IMR-90 (cell line): ENCODE data around the gene NUDT7.

ENCODE experiments used
- BHLHE40 ChIP-seq: fragments of 150-350 bp; IDR thresholded peaks from 2 replicates; pipeline ENCODE4 v1.6.1; 2016; ENCODE audit warnings: mild to moderate bottlenecking, low read depth, low read length
- CEBPB ChIP-seq: IDR thresholded peaks from 2 replicates; pipeline ENCODE4 v1.6.1; 2012; ENCODE audit warnings: low read depth, low read length, improper control_type of control experiment
- CHD1 ChIP-seq: IDR thresholded peaks from 2 replicates; pipeline ENCODE4 v1.6.1; 2012; ENCODE audit warnings: low read depth, low read length, improper control_type of control experiment
- CTCF ChIP-seq: conservative IDR thresholded peaks from 2 replicates; pipeline ENCODE4 v1.5.1; 2012; ENCODE audit warnings: mild to moderate bottlenecking, low read depth, low read length, improper control_type of control experiment
- ELK1 ChIP-seq: fragments of 150-350 bp; IDR thresholded peaks from 2 replicates; pipeline ENCODE4 v1.6.1; 2016; ENCODE audit warnings: low read depth, mild to moderate bottlenecking, low read length, moderate library complexity, borderline replicate concordance
- MAFK ChIP-seq: IDR thresholded peaks from 2 replicates; pipeline ENCODE4 v1.6.1; 2012; ENCODE audit warnings: low read depth, low read length, improper control_type of control experiment
- MAZ ChIP-seq: IDR thresholded peaks from 2 replicates; pipeline ENCODE4 v1.6.1; 2012; ENCODE audit warnings: low read depth, mild to moderate bottlenecking, low read length, improper control_type of control experiment, moderate library complexity, borderline replicate concordance
- MXI1 ChIP-seq: IDR thresholded peaks from 2 replicates; pipeline ENCODE4 v1.6.1; 2012; ENCODE audit warnings: low read depth, mild to moderate bottlenecking, low read length, moderate library complexity, borderline replicate concordance
- POLR2A ChIP-seq: IDR thresholded peaks from 2 replicates; pipeline ENCODE4 v1.6.1; 2012; ENCODE audit warnings: mild to moderate bottlenecking, low read depth, low read length
- RAD21 ChIP-seq: IDR thresholded peaks from 2 replicates; pipeline ENCODE4 v1.6.1; 2012; ENCODE audit warnings: low read length, improper control_type of control experiment
- RCOR1 ChIP-seq: IDR thresholded peaks from 2 replicates; pipeline ENCODE4 v1.6.1; 2012; ENCODE audit warnings: mild to moderate bottlenecking, low read length, improper control_type of control experiment; ENCODE audit not compliant: insufficient replicate concordance

GRCh38 chr16:77711179-77711578 is 11.1 kb upstream of the NUDT7 start:
- TF ChIP-seq CTCF (no peak), CHD1 (no peak), RCOR1 (no peak), MAZ (no peak), BHLHE40 (no peak), POLR2A (no peak), RAD21 (no peak), MAFK (no peak), MXI1 (no peak), CEBPB (no peak), ELK1 (no peak)
